ENCODE data around the gene BDKRB2.

The BDKRB2 gene

DNA sequence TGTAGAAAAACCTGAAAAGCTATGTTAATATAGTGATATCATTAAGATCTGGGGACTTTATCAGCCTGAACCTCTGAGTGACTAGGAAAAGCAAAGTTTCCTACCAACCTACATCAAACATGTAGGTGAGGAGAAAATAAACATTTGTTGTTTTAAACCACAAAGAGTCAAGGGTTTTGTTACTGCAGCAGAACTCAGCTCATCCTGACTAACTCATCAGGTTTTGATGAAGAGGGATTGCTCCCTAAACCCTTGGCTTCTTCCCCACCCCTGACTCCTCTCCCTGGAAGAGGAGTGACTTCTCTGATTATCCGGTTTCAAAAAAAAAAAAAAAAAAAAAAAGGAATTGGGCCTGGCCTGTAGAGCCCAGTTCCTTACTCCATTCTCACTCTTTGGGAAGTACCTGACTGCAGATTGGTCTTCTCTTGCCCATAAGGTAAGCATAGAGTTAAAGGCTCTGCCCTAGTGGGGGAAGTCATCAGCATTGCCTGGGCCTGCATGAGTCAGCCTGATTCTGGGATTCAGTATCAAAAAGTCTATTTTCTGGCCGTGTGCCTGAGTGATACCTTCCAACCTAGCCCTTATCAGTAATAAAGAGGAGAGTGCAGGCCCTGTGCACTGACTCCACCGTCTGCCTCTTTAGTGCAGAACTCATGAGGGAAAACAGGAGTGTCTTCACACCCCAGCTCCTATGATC lies 68.3 kb downstream of the BDKRB2 start:
- DNase-seq (ENCODE audit: extremely low read depth, low read depth), result no peak
- TF ChIP-seq, protein P1, sequence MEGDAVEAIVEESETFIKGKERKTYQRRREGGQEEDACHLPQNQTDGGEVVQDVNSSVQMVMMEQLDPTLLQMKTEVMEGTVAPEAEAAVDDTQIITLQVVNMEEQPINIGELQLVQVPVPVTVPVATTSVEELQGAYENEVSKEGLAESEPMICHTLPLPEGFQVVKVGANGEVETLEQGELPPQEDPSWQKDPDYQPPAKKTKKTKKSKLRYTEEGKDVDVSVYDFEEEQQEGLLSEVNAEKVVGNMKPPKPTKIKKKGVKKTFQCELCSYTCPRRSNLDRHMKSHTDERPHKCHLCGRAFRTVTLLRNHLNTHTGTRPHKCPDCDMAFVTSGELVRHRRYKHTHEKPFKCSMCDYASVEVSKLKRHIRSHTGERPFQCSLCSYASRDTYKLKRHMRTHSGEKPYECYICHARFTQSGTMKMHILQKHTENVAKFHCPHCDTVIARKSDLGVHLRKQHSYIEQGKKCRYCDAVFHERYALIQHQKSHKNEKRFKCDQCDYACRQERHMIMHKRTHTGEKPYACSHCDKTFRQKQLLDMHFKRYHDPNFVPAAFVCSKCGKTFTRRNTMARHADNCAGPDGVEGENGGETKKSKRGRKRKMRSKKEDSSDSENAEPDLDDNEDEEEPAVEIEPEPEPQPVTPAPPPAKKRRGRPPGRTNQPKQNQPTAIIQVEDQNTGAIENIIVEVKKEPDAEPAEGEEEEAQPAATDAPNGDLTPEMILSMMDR (IDR thresholded peaks at IDR 0.05; ENCODE audit: low read depth, low read length), result no peak

DNA sequence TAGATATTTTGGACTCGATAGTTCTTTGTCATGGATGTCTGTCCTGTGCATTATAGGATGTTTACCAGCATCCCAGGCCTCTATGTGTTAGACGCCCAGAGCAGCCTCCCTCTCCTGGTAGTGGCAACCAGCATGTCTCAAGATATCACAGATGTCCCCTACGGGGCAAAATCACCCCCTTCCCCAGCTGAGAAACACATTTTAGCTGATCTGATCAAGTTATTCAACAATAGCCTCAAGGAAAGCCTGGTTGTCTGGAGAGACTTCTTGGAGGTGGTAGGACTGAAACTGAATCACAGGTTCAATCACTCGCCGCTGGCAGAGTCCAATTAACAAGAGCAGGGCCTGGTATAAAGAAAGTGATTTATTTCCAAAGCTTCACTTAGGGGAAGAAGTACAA lies 69.0 kb downstream of the BDKRB2 start:
- DNase-seq (ENCODE audit: extremely low read depth, low read depth), result no peak
- TF ChIP-seq, protein P1 (IDR thresholded peaks at IDR 0.05; ENCODE audit: low read depth, low read length), result no peak

DNA sequence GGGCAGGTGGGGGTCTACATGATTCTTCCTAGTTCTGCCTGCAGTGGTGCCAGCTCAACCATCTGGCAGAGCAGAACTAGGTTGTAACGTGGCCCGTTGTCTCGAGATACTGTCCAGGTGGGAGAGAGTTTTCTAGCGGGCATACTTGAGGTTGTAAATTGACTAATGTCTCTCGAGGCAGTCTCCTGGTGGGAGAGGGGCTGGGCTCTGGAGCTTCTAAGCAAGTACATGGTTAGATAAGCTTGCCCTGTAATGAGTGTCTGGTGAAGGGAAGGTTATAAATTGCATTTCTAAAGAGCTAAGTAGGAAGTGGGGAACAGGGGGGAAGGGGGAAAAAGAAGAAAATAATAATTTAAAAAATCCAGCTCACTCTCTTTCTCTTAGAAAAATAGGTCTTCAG lies 69.5 kb downstream of the BDKRB2 start:
- TF ChIP-seq, protein P1 (IDR thresholded peaks at IDR 0.05; ENCODE audit: low read depth, low read length), result no peak
- DNase-seq (ENCODE audit: extremely low read depth, low read depth), result no peak

DNA sequence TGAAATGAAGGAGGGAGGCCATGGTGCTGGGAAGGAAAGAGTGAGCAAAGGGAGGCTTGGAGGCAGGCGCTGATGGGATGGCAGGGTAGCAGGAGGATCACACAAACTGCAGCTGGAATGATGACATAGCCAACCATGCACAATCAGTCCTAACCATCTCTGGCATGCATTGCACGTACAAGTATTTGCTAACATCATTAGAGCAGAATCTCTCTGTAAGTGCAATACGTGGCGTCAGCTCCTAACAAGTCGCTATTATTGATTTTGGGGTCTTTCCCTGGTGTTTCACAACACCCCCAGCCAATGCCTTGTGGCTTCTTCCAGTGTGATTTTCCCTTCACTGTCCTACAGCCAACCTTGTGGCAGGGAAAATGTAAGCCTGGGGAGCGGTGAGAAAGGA lies 69.9 kb downstream of the BDKRB2 start:
- TF ChIP-seq, protein P1 (IDR thresholded peaks at IDR 0.05; ENCODE audit: low read depth, low read length), result no peak
- DNase-seq (ENCODE audit: extremely low read depth, low read depth), result peak; percentile 71

DNA sequence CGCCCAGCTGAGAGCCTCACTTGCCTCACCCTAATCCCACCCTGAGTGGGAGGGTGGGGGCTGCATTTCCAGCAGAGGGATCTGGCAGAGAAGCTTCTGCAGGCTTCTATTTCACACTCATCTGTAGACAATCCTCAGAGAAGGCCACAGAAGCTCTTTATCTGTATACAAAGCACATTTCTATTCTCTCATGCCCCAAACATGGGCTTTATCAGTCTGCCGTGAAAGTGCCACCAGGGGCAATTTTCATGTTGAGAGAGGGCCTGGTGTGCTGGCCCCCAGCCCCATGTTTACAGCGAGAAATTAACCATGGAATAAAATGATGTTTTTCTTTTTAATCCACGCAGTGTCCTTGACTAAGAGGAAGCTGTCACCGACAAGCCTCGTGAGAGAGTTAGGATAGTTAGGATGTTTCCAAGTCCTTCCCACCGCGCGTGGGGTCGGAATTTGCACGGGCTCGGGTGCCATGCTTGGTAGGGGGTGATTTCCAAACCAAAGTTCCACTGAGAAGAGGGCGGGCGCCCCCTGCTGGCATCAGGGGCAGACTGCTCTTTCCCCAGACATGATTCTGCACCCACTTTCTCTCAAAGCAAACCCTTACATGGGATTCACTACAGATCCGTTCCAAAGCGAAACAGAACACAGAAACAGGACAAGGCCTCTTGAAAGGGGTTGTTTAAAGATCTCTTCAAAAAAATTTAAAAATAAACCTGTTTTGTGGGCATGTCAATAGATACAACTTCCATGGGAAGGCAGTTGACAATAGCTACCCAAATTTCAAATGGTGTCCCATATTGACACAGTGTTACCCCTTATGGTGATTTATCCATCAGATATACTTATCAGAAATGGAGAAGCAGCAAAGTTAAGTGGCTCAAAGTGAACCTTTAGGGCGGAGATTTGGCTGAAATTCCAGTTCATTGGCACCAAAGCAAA lies 70.8 kb downstream of the BDKRB2 start:
- peak; percentile 64 for DNase-seq (ENCODE audit: extremely low read depth, low read depth)
- TF ChIP-seq, protein P1 (IDR thresholded peaks at IDR 0.05; ENCODE audit: low read depth, low read length), result peak; percentile 98

DNA sequence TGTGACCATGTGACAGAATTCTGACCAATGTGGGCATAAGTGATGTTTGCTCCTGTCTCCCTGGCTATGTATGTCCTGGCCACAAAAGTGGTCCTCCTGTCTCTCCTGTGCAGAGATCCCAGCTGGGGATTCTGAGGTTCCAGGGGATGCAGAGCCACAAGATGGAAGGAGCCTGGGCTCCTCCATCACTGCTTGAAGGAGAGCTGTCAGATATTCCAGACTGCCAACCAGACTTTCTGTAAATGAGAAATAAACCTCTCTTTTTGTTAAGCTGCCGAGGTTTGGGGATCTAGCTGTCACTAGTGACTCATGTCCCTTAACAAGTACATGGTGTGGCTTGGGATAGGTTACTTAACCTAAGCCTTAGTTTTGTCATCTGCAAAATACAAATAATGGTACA lies 73.3 kb downstream of the BDKRB2 start:
- TF ChIP-seq, protein P1 (IDR thresholded peaks at IDR 0.05; ENCODE audit: low read depth, low read length), result no peak
- DNase-seq (ENCODE audit: extremely low read depth, low read depth), result no peak

DNA sequence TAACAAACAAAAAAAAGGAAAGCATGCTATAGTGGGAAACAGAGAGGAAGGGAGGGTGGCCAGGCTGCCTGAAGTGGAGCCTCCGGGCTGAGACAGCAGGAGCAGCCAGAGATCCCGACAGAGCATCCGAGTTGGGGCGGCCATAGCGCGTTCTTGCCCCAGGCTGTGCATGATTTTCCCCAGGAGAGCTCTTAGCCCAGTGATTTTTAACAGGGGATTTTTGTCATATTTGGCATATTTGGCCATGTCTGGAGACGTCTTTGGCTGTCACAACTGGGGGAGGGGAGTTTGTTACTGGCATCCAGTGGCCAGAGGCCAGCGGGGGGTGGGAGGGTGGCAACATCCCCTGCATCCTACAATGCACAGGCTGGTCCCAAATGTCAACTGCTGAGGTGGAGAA lies 74.9 kb downstream of the BDKRB2 start:
- DNase-seq (ENCODE audit: extremely low read depth, low read depth), result no peak
- TF ChIP-seq, protein P1 (IDR thresholded peaks at IDR 0.05; ENCODE audit: low read depth, low read length), result no peak

Data from AG09319 (cell line).